IMR-90 (cell line): Measurements from ENCODE around the gene DNAJC6. TPM values are rescaled to one million over a fixed set of nuclear protein-coding genes. Genes with fewer than 3 reads are reported as not detected.

Experiments
- ATAC-seq: fragments of 200-7000 bp; cut with Tn5 transposase; 2 replicates; pipeline ENCODE4 v1.9.1; 2020; ENCODE audit warnings: low read depth, mild to moderate bottlenecking, moderate library complexity
- BruUV-seq: library from RNA; stranded (reverse); fragments of 400-500 nt; replicated peaks from 2 replicates; lab custom pipeline; 2021; lab: Mats Ljungman, UMichigan
- CTCF ChIA-PET: fragments of 300-600 bp; formaldehyde crosslinking; extraction: SDS; loops from one replicate; lab custom pipeline; 2021; ENCODE audit warnings: antibody characterized with exemption; lab: Yijun Ruan, JAX
- POLR2A ChIA-PET: fragments of 300-600 bp; sonication (Branson Sonifier 250); formaldehyde crosslinking; loops from one replicate; lab custom pipeline; 2022; ENCODE audit warnings: antibody characterized with exemption; ENCODE audit not compliant: unreplicated experiment; lab: Charles Lee
- DNase-seq: peaks from one replicate; pipeline ENCODE4 v3.0.0; 2013
- H2AFZ ChIP-seq: replicated peaks from 2 replicates; pipeline ENCODE3; 2013; ENCODE audit warnings: low read length, mild to moderate bottlenecking; ENCODE audit not compliant: poor library complexity
- H2AK5ac ChIP-seq: 2 replicates; pipeline ENCODE4 v1.6.1; 2013; ENCODE audit warnings: low read depth, low read length, inconsistent platforms
- H2AK9ac ChIP-seq: replicated peaks from 2 replicates; pipeline ENCODE3; 2013; ENCODE audit warnings: mild to moderate bottlenecking, low read depth, low read length, moderate library complexity; ENCODE audit not compliant: poor library complexity
- H2BK120ac ChIP-seq: 2 replicates; pipeline ENCODE4 v1.6.1; 2013; ENCODE audit warnings: low read depth, low read length, inconsistent platforms
- H2BK15ac ChIP-seq: 3 replicates; pipeline ENCODE4 v1.6.1; 2013; ENCODE audit warnings: low read depth, low read length, inconsistent platforms
- H2BK20ac ChIP-seq: 2 replicates; pipeline ENCODE4 v1.6.1; 2013; ENCODE audit warnings: low read depth, mild to moderate bottlenecking, inconsistent platforms, low read length, moderate library complexity
- H2BK5ac ChIP-seq: 2 replicates; pipeline ENCODE4 v1.6.1; 2013; ENCODE audit warnings: mild to moderate bottlenecking, low read depth, low read length, inconsistent platforms; ENCODE audit not compliant: poor library complexity, severe bottlenecking
- H3K14ac ChIP-seq: replicated peaks from 2 replicates; pipeline ENCODE4 v1.6.1; 2013; ENCODE audit warnings: low read depth, low read length, inconsistent platforms
- H3K18ac ChIP-seq: 2 replicates; pipeline ENCODE4 v1.6.1; 2013; ENCODE audit warnings: low read depth, low read length, control low read depth
- H3K23ac ChIP-seq: 2 replicates; pipeline ENCODE4 v1.6.1; 2013; ENCODE audit warnings: low read depth, low read length, inconsistent platforms
- H3K27ac ChIP-seq: 2 replicates; pipeline ENCODE4 v1.5.1; 2013; ENCODE audit warnings: mild to moderate bottlenecking, control low read depth, low read length; ENCODE audit not compliant: insufficient read depth
- H3K27me3 ChIP-seq: 2 replicates; pipeline ENCODE4 v1.6.1; 2013; ENCODE audit warnings: low read length; ENCODE audit not compliant: control insufficient read depth, insufficient read depth
- H3K36me3 ChIP-seq: 2 replicates; pipeline ENCODE4 v1.6.1; 2013; ENCODE audit warnings: low read length, mixed read lengths; ENCODE audit not compliant: control insufficient read depth, insufficient read depth
- H3K4ac ChIP-seq: 2 replicates; pipeline ENCODE4 v1.6.1; 2013; ENCODE audit warnings: low read depth, low read length, inconsistent platforms
- H3K4me1 ChIP-seq: 2 replicates; pipeline ENCODE4 v1.6.1; 2013; ENCODE audit warnings: low read length, mixed read lengths; ENCODE audit not compliant: control insufficient read depth, insufficient read depth
- H3K4me2 ChIP-seq: 2 replicates; pipeline ENCODE4 v1.6.1; 2013; ENCODE audit warnings: low read depth, mild to moderate bottlenecking, control low read depth, low read length, moderate library complexity
- H3K4me3 ChIP-seq: 2 replicates; pipeline ENCODE4 v1.5.1; 2013; ENCODE audit warnings: low read depth, mild to moderate bottlenecking, control low read depth, low read length, moderate library complexity; ENCODE audit not compliant: insufficient read depth
- H3K56ac ChIP-seq: 2 replicates; pipeline ENCODE4 v1.6.1; 2013; ENCODE audit warnings: low read length, inconsistent platforms; ENCODE audit not compliant: insufficient read depth; ENCODE audit errors: extremely low read depth
- H3K79me1 ChIP-seq, 2 experiments: 2 replicates each; pipeline ENCODE4 v1.6.1; 2013; ENCODE audit warnings: low read length in 2 of 2, inconsistent platforms in 1 of 2, low read depth in 1 of 2
- H3K9ac ChIP-seq: 2 replicates; pipeline ENCODE4 v1.6.1; 2013; ENCODE audit warnings: low read depth, low read length, control low read depth
- H3K9me1 ChIP-seq: 2 replicates; pipeline ENCODE4 v1.6.1; 2013; ENCODE audit warnings: low read length, inconsistent platforms; ENCODE audit not compliant: insufficient read depth
- H3K9me3 ChIP-seq: 2 replicates; pipeline ENCODE4 v1.6.1; 2013; ENCODE audit warnings: low read length; ENCODE audit not compliant: control insufficient read depth, insufficient read depth
- H4K20me1 ChIP-seq: 2 replicates; pipeline ENCODE4 v1.6.1; 2013; ENCODE audit warnings: low read length, inconsistent platforms; ENCODE audit not compliant: insufficient read depth
- H4K5ac ChIP-seq: 2 replicates; pipeline ENCODE4 v1.6.1; 2013; ENCODE audit warnings: mild to moderate bottlenecking, low read depth, low read length, control low read depth
- H4K8ac ChIP-seq, 2 experiments: 2 replicates each; pipeline ENCODE4 v1.6.1; 2013; ENCODE audit warnings: low read depth in 2 of 2, low read length in 2 of 2, control low read depth in 1 of 2, inconsistent platforms in 1 of 2
- H4K91ac ChIP-seq: 2 replicates; pipeline ENCODE4 v1.6.1; 2013; ENCODE audit warnings: low read depth, low read length, inconsistent platforms; ENCODE audit not compliant: insufficient read depth
- BHLHE40 ChIP-seq: fragments of 150-350 bp; IDR thresholded peaks from 2 replicates; pipeline ENCODE4 v1.6.1; 2016; ENCODE audit warnings: mild to moderate bottlenecking, low read depth, low read length
- CEBPB ChIP-seq: IDR thresholded peaks from 2 replicates; pipeline ENCODE4 v1.6.1; 2012; ENCODE audit warnings: low read depth, low read length, improper control_type of control experiment
- CHD1 ChIP-seq: IDR thresholded peaks from 2 replicates; pipeline ENCODE4 v1.6.1; 2012; ENCODE audit warnings: low read depth, low read length, improper control_type of control experiment
- FOS ChIP-seq: fragments of 150-350 bp; IDR thresholded peaks from 2 replicates; pipeline ENCODE4 v1.6.1; 2016; ENCODE audit warnings: low read depth, low read length
- MAFK ChIP-seq: IDR thresholded peaks from 2 replicates; pipeline ENCODE4 v1.6.1; 2012; ENCODE audit warnings: low read depth, low read length, improper control_type of control experiment
- MAZ ChIP-seq: IDR thresholded peaks from 2 replicates; pipeline ENCODE4 v1.6.1; 2012; ENCODE audit warnings: low read depth, mild to moderate bottlenecking, low read length, improper control_type of control experiment, moderate library complexity, borderline replicate concordance
- MXI1 ChIP-seq: IDR thresholded peaks from 2 replicates; pipeline ENCODE4 v1.6.1; 2012; ENCODE audit warnings: low read depth, mild to moderate bottlenecking, low read length, moderate library complexity, borderline replicate concordance
- NFE2L2 ChIP-seq: fragments of 150-350 bp; IDR thresholded peaks from 2 replicates; pipeline ENCODE4 v1.6.1; 2016; ENCODE audit warnings: low read depth, mild to moderate bottlenecking, low read length
- POLR2A ChIP-seq: IDR thresholded peaks from 2 replicates; pipeline ENCODE4 v1.6.1; 2012; ENCODE audit warnings: mild to moderate bottlenecking, low read depth, low read length
- RAD21 ChIP-seq: IDR thresholded peaks from 2 replicates; pipeline ENCODE4 v1.6.1; 2012; ENCODE audit warnings: low read length, improper control_type of control experiment
- RCOR1 ChIP-seq: IDR thresholded peaks from 2 replicates; pipeline ENCODE4 v1.6.1; 2012; ENCODE audit warnings: mild to moderate bottlenecking, low read length, improper control_type of control experiment; ENCODE audit not compliant: insufficient replicate concordance
- RFX5 ChIP-seq: IDR thresholded peaks from 2 replicates; pipeline ENCODE4 v1.8.0; 2012; ENCODE audit warnings: low read depth, mild to moderate bottlenecking, low read length, moderate library complexity
- SMC3 ChIP-seq: fragments of 150-350 bp; IDR thresholded peaks from 2 replicates; pipeline ENCODE4 v1.6.1; 2016; ENCODE audit warnings: low read depth, mild to moderate bottlenecking, antibody characterized with exemption, low read length, moderate library complexity
- WGBS, 2 experiments: methylation state at CpG; one replicate each; pipeline versions ENCODE4 v1.1.5 to v1.1.7; 2013; ENCODE audit warnings: missing lambda C conversion rate in 2 of 2; ENCODE audit not compliant: insufficient read length in 1 of 2; ENCODE audit errors: extremely low coverage in 2 of 2; 5-methylcytosine and 5-hydroxymethylcytosine counted together
- dilution Hi-C: fragments of 300-500 bp; cut with HindIII; formaldehyde crosslinking; loops from one replicate; pipeline ENCODE4 v1.14.3; 2018; ENCODE audit warnings: low sequenced_read_pairs; ENCODE audit not compliant: unreplicated experiment
- in situ Hi-C: fragments of 300-500 bp; cut with MboI; formaldehyde crosslinking; loops from 3 replicates; pipeline ENCODE4 v1.14.3; 2019; ENCODE audit warnings: low sequenced_read_pairs, inconsistent platforms, mixed read lengths
- intact Hi-C: fragments of 100-400 bp; cut with micrococcal nuclease; formaldehyde crosslinking; loops from 2 replicates; pipeline ENCODE4 v1.10.0; 2022
- polyA plus RNA-seq, 3 experiments: library from polyadenylated mRNA; depleted of rRNA; stranded (reverse); fragments of >200 nt; gene quantifications; 2 replicates each; pipeline ENCODE4 v1.2.3, GENCODE V29; 2012; ENCODE audit warnings: low replicate concordance in 1 of 3
- total RNA-seq: library from RNA; depleted of rRNA; stranded (reverse); fragments of >200 nt; gene quantifications from 2 replicates; pipeline ENCODE4 v1.2.3, GENCODE V29; 2012
- TF ChIP-seq, protein P1 (sequence below): conservative IDR thresholded peaks from 2 replicates; pipeline ENCODE4 v1.5.1; 2012; ENCODE audit warnings: mild to moderate bottlenecking, low read depth, low read length, improper control_type of control experiment
- TF ChIP-seq, protein P2 (sequence below): fragments of 150-350 bp; IDR thresholded peaks from 2 replicates; pipeline ENCODE4 v1.6.1; 2017; ENCODE audit warnings: mild to moderate bottlenecking, antibody characterized with exemption, low read length, low read depth
- TF ChIP-seq, protein P3 (sequence below): fragments of 150-350 bp; IDR thresholded peaks from 2 replicates; pipeline ENCODE4 v1.6.1; 2016; ENCODE audit warnings: low read depth, mild to moderate bottlenecking, low read length, moderate library complexity, borderline replicate concordance

DNAJC6 gene
- total and polyA plus RNA-seq, 2 of the 4 experiments (the other 2 are of a cell fraction): 0.05 to 0.18 TPM

DNA sequence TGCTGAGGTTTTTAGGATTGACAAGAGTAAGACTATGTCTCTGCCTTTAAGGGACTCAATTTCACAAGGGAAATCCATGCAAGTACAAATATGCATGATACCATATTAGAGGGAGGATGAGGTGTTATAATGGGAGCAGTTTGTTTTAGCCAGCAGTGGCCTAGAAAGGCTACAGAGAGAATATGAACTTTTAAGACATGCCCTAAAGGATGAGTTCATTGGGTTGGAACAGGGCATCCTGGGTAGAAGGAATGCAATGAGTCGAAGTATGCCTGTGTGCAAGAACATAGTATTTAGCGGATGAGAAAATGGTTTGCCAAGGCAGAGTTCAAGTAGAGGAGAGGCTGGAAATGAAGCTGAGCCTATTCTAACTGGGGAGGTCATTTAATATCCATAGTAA, 78.5 kb downstream of the DNAJC6 start:
- no peak overlapping the region for H2BK15ac ChIP-seq
- H3K4me3 ChIP-seq: no peak overlapping the region
- H3K9me3 ChIP-seq: no peaks in the 10 kb centered on the region
- no peaks in the 10 kb centered on the region for H3K9me1 ChIP-seq
- no peak overlapping the region for H3K27ac ChIP-seq
- no peak overlapping the region for H2AK9ac ChIP-seq
- H3K4ac ChIP-seq: no peak overlapping the region
- no peak overlapping the region for H2AFZ ChIP-seq
- no peak overlapping the region for H3K14ac ChIP-seq
- POLR2A ChIA-PET: no interaction called here
- H4K8ac ChIP-seq: no peak overlapping the region
- no peaks in the 10 kb centered on the region; the same call in 1 of the 2 replicates for H3K27me3 ChIP-seq
- no peak overlapping the region for H2AK5ac ChIP-seq
- no CpG with 5 or more reads among the region's 2 CpGs for WGBS, 2 experiments
- no peak for DNase-seq
- no peak overlapping the region for H3K4me2 ChIP-seq
- no peak overlapping the region for H3K23ac ChIP-seq
- in situ Hi-C loops: no loop called here
- no peak overlapping the region for H3K56ac ChIP-seq
- H4K5ac ChIP-seq: no peak overlapping the region
- CTCF ChIA-PET: no interaction called here
- TF ChIP-seq, protein P1, sequence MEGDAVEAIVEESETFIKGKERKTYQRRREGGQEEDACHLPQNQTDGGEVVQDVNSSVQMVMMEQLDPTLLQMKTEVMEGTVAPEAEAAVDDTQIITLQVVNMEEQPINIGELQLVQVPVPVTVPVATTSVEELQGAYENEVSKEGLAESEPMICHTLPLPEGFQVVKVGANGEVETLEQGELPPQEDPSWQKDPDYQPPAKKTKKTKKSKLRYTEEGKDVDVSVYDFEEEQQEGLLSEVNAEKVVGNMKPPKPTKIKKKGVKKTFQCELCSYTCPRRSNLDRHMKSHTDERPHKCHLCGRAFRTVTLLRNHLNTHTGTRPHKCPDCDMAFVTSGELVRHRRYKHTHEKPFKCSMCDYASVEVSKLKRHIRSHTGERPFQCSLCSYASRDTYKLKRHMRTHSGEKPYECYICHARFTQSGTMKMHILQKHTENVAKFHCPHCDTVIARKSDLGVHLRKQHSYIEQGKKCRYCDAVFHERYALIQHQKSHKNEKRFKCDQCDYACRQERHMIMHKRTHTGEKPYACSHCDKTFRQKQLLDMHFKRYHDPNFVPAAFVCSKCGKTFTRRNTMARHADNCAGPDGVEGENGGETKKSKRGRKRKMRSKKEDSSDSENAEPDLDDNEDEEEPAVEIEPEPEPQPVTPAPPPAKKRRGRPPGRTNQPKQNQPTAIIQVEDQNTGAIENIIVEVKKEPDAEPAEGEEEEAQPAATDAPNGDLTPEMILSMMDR: no peak
- TF ChIP-seq, protein P2, sequence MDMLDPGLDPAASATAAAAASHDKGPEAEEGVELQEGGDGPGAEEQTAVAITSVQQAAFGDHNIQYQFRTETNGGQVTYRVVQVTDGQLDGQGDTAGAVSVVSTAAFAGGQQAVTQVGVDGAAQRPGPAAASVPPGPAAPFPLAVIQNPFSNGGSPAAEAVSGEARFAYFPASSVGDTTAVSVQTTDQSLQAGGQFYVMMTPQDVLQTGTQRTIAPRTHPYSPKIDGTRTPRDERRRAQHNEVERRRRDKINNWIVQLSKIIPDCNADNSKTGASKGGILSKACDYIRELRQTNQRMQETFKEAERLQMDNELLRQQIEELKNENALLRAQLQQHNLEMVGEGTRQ: no peak
- TF ChIP-seq BHLHE40 (no peak), MAZ (no peak), CEBPB (no peak), MAFK (no peak), RAD21 (no peak), FOS (no peak), RFX5 (no peak), POLR2A (no peak), NFE2L2 (no peak), RCOR1 (no peak), MXI1 (no peak), CHD1 (no peak), SMC3 (no peak)
- TF ChIP-seq, protein P3, sequence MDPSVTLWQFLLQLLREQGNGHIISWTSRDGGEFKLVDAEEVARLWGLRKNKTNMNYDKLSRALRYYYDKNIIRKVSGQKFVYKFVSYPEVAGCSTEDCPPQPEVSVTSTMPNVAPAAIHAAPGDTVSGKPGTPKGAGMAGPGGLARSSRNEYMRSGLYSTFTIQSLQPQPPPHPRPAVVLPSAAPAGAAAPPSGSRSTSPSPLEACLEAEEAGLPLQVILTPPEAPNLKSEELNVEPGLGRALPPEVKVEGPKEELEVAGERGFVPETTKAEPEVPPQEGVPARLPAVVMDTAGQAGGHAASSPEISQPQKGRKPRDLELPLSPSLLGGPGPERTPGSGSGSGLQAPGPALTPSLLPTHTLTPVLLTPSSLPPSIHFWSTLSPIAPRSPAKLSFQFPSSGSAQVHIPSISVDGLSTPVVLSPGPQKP: no peak
- H3K4me1 ChIP-seq: no peaks in the 10 kb centered on the region
- no peaks in the 10 kb centered on the region for H3K36me3 ChIP-seq
- H4K20me1 ChIP-seq: no peaks in the 10 kb centered on the region
- no peak overlapping the region for H2BK5ac ChIP-seq
- no peak overlapping the region for H2BK120ac ChIP-seq
- no peaks in the 10 kb centered on the region for H3K79me1 ChIP-seq
- no peak for ATAC-seq
- dilution Hi-C loops: no loop called here
- intact Hi-C loops: no loop called here
- H3K18ac ChIP-seq: no peak overlapping the region
- BruUV-seq: no TSS peak
- H3K9ac ChIP-seq: no peak overlapping the region
- no peak overlapping the region for H4K91ac ChIP-seq
- no peak overlapping the region for H2BK20ac ChIP-seq
